Stimulated activated CD8-positive, alpha-beta memory T cell treated with anti-CD3 and anti-CD28 coated beads, Interleukin-12 subunit alpha, Interleukin-12 subunit beta, amount 100 ng/mL, for 24 hours (primary cell): Measurements from ENCODE around the gene ANGEL2.

Source experiments
- DNase-seq: peaks from one replicate; pipeline ENCODE4 v3.0.0-alpha.2; 2020; ENCODE audit errors: extremely low read depth

ANGEL2 gene

GRCh38 chr1:212951126-212951946 lies 64.3 kb downstream of the ANGEL2 start:
- no peak for DNase-seq

GRCh38 chr1:212950243-212951125 lies 65.2 kb downstream of the ANGEL2 start, which contains the start of gene VASH2:
Gene VASH2, plus strand, starts transcription at chr1:212950541. Its CDS starts 1,002 bp downstream, at chr1:212951543.
- DNase-seq, result peak; percentile 31

DNA sequence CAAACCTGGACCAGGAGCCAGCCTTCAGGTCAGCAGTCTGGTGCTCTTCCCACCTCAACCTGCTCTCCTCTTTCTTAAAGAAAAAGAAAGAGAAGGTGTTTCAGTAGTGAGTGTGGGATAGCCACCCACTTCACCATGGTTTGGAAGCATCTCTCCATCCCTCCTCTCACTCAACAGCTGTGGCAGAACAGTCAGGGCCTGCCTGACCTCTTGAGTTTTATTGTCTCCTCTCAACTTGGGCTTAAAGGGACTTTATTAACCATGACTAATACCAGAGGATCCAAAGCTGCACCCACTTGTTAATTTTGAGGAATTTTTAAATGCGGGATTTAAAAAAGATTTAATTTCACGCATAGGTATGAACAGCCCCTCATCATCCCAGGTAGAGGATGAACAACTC lies 65.9 kb downstream of the ANGEL2 start:
- no peak for DNase-seq

- no peak for DNase-seq
These were observed 68.8 kb downstream of the ANGEL2 start for GRCh38 chr1:212946872-212947271.

DNA sequence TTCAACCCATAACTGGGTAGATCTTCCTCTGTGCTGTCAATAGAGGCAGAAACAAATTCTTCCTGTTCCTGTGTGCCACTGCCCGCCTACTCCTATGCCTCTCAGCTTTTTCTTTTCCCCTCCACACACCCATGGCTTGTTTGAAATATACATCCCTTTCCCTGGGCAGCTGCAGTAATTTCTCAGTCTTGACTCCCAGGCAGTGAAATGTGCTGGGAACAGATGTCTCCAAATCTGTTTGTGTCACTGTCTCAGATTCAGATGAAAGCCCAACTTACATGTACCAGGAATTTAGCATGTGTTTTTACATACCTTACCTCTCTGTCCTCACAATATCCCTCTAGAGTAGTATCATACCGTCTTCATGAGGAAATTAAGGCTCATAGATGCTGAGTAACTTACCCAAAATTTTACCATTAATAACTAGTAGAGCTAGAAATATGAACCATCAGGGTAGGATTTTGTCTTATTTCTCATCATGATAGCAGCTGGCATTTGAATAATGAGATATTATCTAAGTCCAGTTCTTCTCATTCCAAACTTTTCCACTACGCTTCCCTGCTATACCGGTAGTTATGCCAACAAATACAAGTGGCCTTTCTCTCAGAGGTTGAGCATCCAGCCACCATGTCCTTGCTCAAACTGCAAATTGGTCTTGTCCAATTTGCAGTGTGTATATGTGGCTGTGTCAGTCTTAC lies 70.1 kb downstream of the ANGEL2 start:
- DNase-seq, result no peak

DNA sequence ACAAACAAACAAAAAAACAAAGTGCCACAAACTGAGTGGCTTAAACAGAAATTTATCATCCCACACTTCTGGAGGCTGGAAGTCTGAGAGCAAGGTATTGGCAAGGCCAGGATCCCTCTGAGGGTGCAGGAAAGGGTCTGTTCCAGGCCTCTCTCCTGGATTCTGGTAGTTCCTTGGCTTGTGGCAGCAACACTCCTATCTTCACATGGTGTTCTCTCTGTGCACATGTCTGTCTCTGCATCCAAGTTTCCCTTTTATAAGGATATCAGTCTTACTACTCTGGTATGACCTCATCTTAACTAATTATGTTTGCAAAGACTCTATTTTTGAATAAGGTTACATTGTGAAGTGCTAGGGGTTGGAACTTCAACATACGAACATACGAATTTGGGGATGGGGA lies 70.6 kb downstream of the ANGEL2 start:
- no peak for DNase-seq

GRCh38 chr1:212944229-212944901 lies 71.3 kb downstream of the ANGEL2 start:
- no peak for DNase-seq

- DNase-seq, result no peak
These were observed 72.3 kb downstream of the ANGEL2 start for GRCh38 chr1:212943393-212943710.

DNA sequence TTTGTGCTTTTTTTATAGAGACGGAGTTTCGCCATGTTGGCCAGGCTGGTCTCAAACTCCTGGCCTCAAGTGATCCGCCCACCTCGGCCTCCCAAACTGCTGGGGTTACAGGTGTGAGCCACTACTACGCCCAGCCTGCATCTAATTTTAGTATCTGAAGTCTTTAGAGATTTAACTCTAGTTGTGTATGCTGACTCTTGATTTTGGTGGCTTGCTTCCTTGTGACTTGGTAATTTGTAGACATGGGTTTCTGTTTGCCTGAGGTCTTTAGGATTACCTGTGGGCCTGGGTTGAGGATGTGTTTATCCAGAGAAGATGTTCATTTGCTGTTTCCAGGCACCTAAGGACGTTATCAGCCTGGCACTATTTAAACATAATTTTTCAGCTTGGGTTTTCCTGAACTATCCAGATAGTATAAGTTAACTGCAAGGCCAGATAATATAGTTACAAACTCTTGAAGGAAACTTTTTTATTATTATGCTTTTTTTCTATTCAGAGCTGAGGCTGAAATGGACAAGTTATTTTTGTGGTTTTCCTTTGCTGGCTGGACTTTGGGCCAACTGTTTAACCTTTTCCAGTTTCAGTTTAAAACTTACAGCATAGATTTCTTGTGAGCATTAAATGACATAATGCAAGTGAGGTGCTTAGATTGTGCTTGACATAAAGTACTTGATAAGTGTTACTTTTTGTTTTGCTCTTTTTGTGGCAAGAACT lies 72.8 kb downstream of the ANGEL2 start:
- no peak for DNase-seq
